Measurements from ENCODE around the gene GLIS1. TPM values are rescaled to one million over a fixed set of nuclear protein-coding genes. Genes with fewer than 3 reads are reported as not detected.

GLIS1 gene
- total and polyA plus RNA-seq, 2 experiments from 2014 or later = 0.77 to 0.95 TPM

DNA sequence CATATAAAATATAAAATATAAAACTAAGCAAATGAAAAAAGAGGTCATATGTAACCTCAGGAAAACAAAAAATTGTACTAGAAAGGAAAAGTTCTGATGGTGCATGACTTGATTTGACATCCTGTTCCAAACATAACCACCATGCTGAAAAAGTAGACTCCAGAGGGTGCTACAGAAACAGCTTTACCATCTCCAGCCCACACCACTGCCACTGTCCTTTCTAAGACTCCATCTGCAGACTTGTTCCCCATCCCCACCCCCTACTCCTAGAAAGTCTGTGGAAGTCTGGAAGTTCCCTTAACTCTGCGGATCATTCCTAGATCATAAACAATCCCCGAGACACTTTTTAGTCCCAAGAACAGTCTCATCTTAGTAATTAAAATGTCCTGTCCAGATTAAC, 20.5 kb downstream of the GLIS1 start:
- H3K27me3 ChIP-seq = no peaks in the 10 kb centered on the region
- H3K9me3 ChIP-seq (ENCODE audit: low read depth) = no peaks in the 10 kb centered on the region
- TF ChIP-seq, protein P1, sequence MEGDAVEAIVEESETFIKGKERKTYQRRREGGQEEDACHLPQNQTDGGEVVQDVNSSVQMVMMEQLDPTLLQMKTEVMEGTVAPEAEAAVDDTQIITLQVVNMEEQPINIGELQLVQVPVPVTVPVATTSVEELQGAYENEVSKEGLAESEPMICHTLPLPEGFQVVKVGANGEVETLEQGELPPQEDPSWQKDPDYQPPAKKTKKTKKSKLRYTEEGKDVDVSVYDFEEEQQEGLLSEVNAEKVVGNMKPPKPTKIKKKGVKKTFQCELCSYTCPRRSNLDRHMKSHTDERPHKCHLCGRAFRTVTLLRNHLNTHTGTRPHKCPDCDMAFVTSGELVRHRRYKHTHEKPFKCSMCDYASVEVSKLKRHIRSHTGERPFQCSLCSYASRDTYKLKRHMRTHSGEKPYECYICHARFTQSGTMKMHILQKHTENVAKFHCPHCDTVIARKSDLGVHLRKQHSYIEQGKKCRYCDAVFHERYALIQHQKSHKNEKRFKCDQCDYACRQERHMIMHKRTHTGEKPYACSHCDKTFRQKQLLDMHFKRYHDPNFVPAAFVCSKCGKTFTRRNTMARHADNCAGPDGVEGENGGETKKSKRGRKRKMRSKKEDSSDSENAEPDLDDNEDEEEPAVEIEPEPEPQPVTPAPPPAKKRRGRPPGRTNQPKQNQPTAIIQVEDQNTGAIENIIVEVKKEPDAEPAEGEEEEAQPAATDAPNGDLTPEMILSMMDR (IDR thresholded peaks at IDR 0.05; ENCODE audit: low read depth, low read length) = no peak
- no peak overlapping the region for H3K4me3 ChIP-seq
- DNase-seq (ENCODE audit: low read depth in 1 of 2, low spot score in 1 of 2) = no peak
- H3K4me1 ChIP-seq (ENCODE audit: low read depth) = no peaks in the 10 kb centered on the region
- no peaks in the 10 kb centered on the region for H3K36me3 ChIP-seq
- H3K27ac ChIP-seq = no peak overlapping the region

DNA sequence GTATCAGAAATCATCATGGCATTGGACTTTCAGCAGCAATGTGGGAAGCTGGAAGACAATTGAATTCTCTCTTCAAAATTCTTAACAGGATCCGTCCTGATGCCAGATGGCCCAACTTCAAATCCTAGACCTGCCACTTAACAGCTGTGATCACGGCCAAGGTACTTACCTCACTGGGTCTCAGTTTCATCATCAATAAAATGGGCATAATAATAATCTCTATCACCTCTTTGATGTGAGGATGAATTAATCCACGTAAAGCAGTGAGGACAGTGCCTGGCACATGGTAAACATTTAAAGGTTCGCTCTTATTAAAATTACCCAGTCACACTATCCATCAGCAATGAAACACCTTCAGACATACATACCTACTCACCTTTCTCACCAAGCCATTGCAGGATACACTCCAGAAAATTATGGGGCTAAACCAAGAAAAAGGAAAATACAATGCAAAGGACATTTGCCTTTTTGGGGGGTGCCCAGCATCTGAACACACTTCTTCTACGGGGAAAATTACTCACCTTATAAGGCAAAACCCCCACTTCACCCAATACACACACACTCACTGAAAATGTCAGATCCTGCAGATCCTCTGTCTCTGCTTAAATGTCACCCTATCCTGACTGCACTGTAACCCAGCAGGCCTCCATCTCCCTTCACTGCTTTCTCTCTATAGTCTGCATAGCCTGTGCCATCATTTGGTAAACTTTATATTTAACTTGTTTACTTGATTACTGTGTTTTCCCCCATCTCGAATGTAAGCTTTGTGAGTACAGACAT, 21.7 kb downstream of the GLIS1 start:
- Histone ChIP-seq H3K4me3 (no peak overlapping the region), H3K9me3 (ENCODE audit: low read depth) (no peaks in the 10 kb centered on the region), H3K36me3 (no peaks in the 10 kb centered on the region), H3K4me1 (ENCODE audit: low read depth) (no peaks in the 10 kb centered on the region), H3K27me3 (no peaks in the 10 kb centered on the region), H3K27ac (no peak overlapping the region)
- DNase-seq (ENCODE audit: low read depth in 1 of 2, low spot score in 1 of 2) = no peak
- TF ChIP-seq, protein P1 (IDR thresholded peaks at IDR 0.05; ENCODE audit: low read depth, low read length) = no peak

DNA sequence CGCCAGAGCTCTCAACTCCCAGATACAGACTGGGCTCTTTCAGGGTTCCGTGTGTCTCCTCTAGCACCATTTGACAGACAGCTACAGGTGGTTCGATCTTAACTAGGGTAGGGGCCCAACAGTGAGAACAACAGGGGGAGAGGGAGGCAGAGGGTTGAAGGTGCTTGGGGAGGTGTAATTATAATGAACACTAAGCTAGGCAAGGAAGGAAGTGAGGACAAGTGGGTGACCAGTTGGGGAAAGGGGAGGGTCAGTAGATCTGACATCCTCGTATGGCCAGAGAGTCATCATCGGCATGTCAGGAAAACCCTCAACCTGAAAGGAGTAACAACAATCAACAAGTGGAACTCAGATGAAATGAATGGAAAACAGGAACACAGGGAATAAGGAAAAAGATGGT, 22.8 kb downstream of the GLIS1 start:
- no peak for DNase-seq (ENCODE audit: low read depth in 1 of 2, low spot score in 1 of 2)
- H3K9me3 ChIP-seq (ENCODE audit: low read depth) = no peaks in the 10 kb centered on the region
- no peak overlapping the region for H3K27ac ChIP-seq
- H3K36me3 ChIP-seq = no peaks in the 10 kb centered on the region
- no peaks in the 10 kb centered on the region for H3K4me1 ChIP-seq (ENCODE audit: low read depth)
- TF ChIP-seq, protein P1 (IDR thresholded peaks at IDR 0.05; ENCODE audit: low read depth, low read length) = no peak
- H3K27me3 ChIP-seq = no peaks in the 10 kb centered on the region
- no peak overlapping the region for H3K4me3 ChIP-seq

DNA sequence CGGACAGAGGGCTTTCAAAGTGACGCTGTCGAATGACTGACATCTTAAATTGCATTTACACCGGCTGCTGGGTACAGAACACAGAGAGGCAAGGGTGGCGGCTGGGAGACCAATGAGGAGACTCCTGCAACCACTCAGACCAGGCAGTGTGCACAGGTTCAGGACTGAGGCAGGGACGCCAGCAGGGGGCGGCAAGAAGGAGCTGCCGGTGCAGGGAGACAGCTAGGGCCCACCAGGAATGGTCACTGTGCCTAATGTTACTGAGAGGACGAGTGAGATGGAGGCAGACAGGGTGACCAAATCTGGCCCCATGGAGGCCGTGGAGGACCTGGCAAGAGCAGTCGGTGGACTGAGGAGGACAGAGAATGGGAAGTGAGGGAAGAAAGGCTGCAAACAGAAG, 23.5 kb downstream of the GLIS1 start:
- Histone ChIP-seq H3K27ac (no peak overlapping the region), H3K4me3 (no peak overlapping the region), H3K9me3 (ENCODE audit: low read depth) (no peaks in the 10 kb centered on the region), H3K27me3 (no peaks in the 10 kb centered on the region), H3K36me3 (no peaks in the 10 kb centered on the region), H3K4me1 (ENCODE audit: low read depth) (no peaks in the 10 kb centered on the region)
- TF ChIP-seq, protein P1 (IDR thresholded peaks at IDR 0.05; ENCODE audit: low read depth, low read length) = peak; percentile 67
- DNase-seq (ENCODE audit: low read depth in 1 of 2, low spot score in 1 of 2) = peak; percentile 53 to 71

DNA sequence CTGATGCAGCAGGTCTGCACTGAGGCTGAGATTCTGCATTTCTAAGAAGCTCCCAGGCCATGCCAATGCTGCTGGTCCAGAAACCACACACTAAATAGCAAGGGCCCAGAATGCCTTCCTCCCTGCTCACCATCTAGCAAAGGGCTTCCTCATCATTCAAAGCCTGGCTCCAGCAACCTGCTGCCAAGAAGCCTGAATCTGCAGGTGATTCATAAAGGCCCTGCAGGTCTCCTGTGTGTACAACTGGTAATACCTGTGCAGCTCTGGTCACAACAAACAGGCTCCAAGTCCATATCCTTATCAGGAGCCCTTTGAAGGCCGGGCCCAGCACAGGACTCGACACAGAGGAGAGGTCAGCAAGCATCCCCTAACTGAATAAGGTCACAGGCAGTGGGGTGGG, 26.7 kb downstream of the GLIS1 start:
- Histone ChIP-seq H3K9me3 (ENCODE audit: low read depth) (no peaks in the 10 kb centered on the region), H3K27me3 (no peaks in the 10 kb centered on the region), H3K4me3 (no peak overlapping the region), H3K4me1 (ENCODE audit: low read depth) (no peaks in the 10 kb centered on the region), H3K27ac (no peak overlapping the region), H3K36me3 (no peaks in the 10 kb centered on the region)
- TF ChIP-seq, protein P1 (IDR thresholded peaks at IDR 0.05; ENCODE audit: low read depth, low read length) = no peak
- no peak for DNase-seq (ENCODE audit: low read depth in 1 of 2, low spot score in 1 of 2)

All from cardiac muscle cell (in vitro differentiated cells and primary cell).